ENCODE data around the gene BORCS5. TPM values are rescaled to one million over a fixed set of nuclear protein-coding genes. Genes with fewer than 3 reads are reported as not detected.

The BORCS5 gene
- total RNA-seq, 1 donor from 2014 or later = 8.7 TPM

DNA sequence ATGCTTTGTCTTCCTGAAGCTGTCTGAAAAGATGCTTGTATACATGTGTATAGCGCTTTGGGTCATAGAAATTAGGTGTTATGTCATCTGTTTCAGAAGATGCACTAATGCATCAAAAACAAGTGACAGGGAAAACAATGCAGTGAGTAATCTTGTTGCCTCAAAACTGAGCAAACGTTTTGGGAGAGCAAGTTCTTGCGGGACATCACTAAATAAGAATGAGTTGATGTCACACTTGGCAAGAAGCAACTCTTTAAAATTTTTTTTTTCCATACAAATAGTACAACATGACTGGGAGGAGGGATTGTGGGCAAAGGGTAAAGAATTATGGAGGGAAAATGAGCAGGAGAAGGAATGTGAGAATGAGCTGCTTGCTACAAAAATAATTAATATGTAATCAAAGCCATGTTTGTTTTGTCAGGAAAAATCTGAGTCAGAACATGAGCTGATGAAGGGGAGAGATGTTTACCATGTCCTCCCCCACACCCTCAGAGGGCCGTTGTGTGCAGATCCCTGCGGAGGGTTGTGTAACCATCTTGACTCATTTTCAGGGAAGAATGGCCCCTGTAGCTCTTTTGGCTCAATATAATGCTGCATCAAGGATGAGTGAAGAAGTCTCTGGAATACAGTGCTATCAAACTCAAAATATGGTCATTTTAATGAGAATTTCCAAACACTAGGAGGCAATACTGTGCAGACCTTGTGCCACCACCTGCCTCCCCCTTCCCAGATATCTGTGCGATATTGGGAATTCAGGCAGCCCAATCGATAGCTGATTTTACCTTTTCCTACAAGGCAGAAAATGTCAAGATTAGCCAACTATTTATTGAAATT lies 41.4 kb downstream of the BORCS5 start:
- Histone ChIP-seq H3K4me3 (no peak overlapping the region), H3K4me1 (peaks cover 38% of the 10 kb centered on the region), H3K27me3 (ENCODE audit: low read depth) (no peaks in the 10 kb centered on the region), H3K27ac (replicated peaks) (peak overlapping the region; percentile 69), H3K36me3 (no peaks in the 10 kb centered on the region), H3K9me3 (replicated peaks) (no peaks in the 10 kb centered on the region)
- intact Hi-C loops (cut with micrococcal nuclease) = no loop called here
- TF ChIP-seq, protein P1, sequence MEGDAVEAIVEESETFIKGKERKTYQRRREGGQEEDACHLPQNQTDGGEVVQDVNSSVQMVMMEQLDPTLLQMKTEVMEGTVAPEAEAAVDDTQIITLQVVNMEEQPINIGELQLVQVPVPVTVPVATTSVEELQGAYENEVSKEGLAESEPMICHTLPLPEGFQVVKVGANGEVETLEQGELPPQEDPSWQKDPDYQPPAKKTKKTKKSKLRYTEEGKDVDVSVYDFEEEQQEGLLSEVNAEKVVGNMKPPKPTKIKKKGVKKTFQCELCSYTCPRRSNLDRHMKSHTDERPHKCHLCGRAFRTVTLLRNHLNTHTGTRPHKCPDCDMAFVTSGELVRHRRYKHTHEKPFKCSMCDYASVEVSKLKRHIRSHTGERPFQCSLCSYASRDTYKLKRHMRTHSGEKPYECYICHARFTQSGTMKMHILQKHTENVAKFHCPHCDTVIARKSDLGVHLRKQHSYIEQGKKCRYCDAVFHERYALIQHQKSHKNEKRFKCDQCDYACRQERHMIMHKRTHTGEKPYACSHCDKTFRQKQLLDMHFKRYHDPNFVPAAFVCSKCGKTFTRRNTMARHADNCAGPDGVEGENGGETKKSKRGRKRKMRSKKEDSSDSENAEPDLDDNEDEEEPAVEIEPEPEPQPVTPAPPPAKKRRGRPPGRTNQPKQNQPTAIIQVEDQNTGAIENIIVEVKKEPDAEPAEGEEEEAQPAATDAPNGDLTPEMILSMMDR (IDR thresholded peaks at IDR 0.05; ENCODE audit: borderline replicate concordance) = peak; percentile 26
- DNase-seq = peak; percentile 45

GRCh38 chr12:12399161-12399560 lies 42.3 kb downstream of the BORCS5 start:
- no peak for DNase-seq
- intact Hi-C loops (cut with micrococcal nuclease) = no loop called here
- H3K27me3 ChIP-seq (ENCODE audit: low read depth) = no peaks in the 10 kb centered on the region
- TF ChIP-seq, protein P1 (IDR thresholded peaks at IDR 0.05; ENCODE audit: borderline replicate concordance) = no peak
- no peak overlapping the region for H3K4me3 ChIP-seq
- peak overlapping the region; percentile 69 for H3K27ac ChIP-seq (replicated peaks)
- no peaks in the 10 kb centered on the region for H3K36me3 ChIP-seq
- H3K9me3 ChIP-seq (replicated peaks) = no peaks in the 10 kb centered on the region
- peaks cover 47% of the 10 kb centered on the region for H3K4me1 ChIP-seq

- H3K4me1 ChIP-seq = peaks cover 47% of the 10 kb centered on the region
- intact Hi-C loops (cut with micrococcal nuclease) = no loop called here
- peak overlapping the region; percentile 69 for H3K27ac ChIP-seq (replicated peaks)
- H3K4me3 ChIP-seq = no peak overlapping the region
- H3K9me3 ChIP-seq (replicated peaks) = no peaks in the 10 kb centered on the region
- H3K36me3 ChIP-seq = no peaks in the 10 kb centered on the region
- DNase-seq = no peak
- no peaks in the 10 kb centered on the region for H3K27me3 ChIP-seq (ENCODE audit: low read depth)
- TF ChIP-seq, protein P1 (IDR thresholded peaks at IDR 0.05; ENCODE audit: borderline replicate concordance) = no peak
Measured at GRCh38 chr12:12399776-12400305, 43.0 kb downstream of the BORCS5 start.

DNA sequence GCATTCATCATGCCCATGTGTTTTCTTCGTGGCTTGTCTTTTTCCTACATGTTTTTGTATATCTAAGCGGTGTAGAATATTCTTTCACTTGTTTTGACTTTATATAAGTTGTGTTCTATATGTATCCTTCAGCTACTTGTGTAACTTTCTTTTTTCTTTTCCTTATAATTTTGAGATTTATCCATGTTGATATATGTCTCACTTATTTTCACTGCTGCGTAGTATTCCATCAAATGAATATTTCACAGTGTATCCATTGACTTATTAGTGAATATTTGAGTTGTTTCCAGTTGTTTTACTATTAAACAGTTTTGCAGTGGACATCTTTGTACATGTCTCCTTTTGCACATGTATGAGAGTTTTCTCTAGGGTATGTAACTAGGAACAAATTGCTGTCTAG lies 43.9 kb downstream of the BORCS5 start:
- H3K36me3 ChIP-seq = no peaks in the 10 kb centered on the region
- H3K4me3 ChIP-seq = no peak overlapping the region
- DNase-seq = no peak
- TF ChIP-seq, protein P1 (IDR thresholded peaks at IDR 0.05; ENCODE audit: borderline replicate concordance) = no peak
- H3K27me3 ChIP-seq (ENCODE audit: low read depth) = no peaks in the 10 kb centered on the region
- H3K27ac ChIP-seq (replicated peaks) = no peak overlapping the region
- H3K4me1 ChIP-seq = peaks cover 52% of the 10 kb centered on the region
- intact Hi-C loops (cut with micrococcal nuclease) = no loop called here
- no peaks in the 10 kb centered on the region for H3K9me3 ChIP-seq (replicated peaks)

- no peak overlapping the region for H3K4me3 ChIP-seq
- H3K36me3 ChIP-seq = no peaks in the 10 kb centered on the region
- no peaks in the 10 kb centered on the region for H3K9me3 ChIP-seq (replicated peaks)
- DNase-seq = no peak
- intact Hi-C loops (cut with micrococcal nuclease) = no loop called here
- H3K4me1 ChIP-seq = peaks cover 36% of the 10 kb centered on the region
- H3K27ac ChIP-seq (replicated peaks) = no peak overlapping the region
- no peaks in the 10 kb centered on the region for H3K27me3 ChIP-seq (ENCODE audit: low read depth)
- TF ChIP-seq, protein P1 (IDR thresholded peaks at IDR 0.05; ENCODE audit: borderline replicate concordance) = no peak
Measured at GRCh38 chr12:12403264-12404248, 46.7 kb downstream of the BORCS5 start.

Data from left ventricle myocardium inferior (tissue), 1 donor.